CD4-positive, alpha-beta T cell treated with Interleukin-6 for 4 hours (primary cell): Measurements from ENCODE around the gene BNC1.
A peak's percentile ranks its signal among the peaks of the same experiment; 100 is the strongest.
"Not testable (repeated sequence)": the region's sequence is repeated elsewhere in the genome, so short reads cannot be mapped to it uniquely, and the experiment has no call there.

ENCODE experiments used
- DNase-seq: peaks from one replicate; pipeline ENCODE4 v3.0.0-alpha.2; 2020; ENCODE audit warnings: mixed read lengths

The BNC1 gene

GRCh38 chr15:83292317-83292716 lies 7.9 kb upstream of the BNC1 start:
- no peak for DNase-seq

GRCh38 chr15:83290236-83290635 lies 5.8 kb upstream of the BNC1 start:
- DNase-seq = no peak

- no peak for DNase-seq
These were observed 4.7 kb upstream of the BNC1 start for GRCh38 chr15:83289160-83289559.

GRCh38 chr15:83288381-83288801 lies 3.9 kb upstream of the BNC1 start:
- DNase-seq = no peak

GRCh38 chr15:83287541-83288027 lies 3.1 kb upstream of the BNC1 start:
- no peak for DNase-seq

- no peak for DNase-seq
These were observed 1.6 kb upstream of the BNC1 start for GRCh38 chr15:83285979-83286553.

GRCh38 chr15:83285284-83285978 lies 967 bp upstream of the BNC1 start:
- no peak for DNase-seq

GRCh38 chr15:83283813-83284558 lies 478 bp downstream of the BNC1 start:
- DNase-seq = no peak

GRCh38 chr15:83283138-83283812 lies 1.2 kb downstream of the BNC1 start:
- DNase-seq = no peak

- no peak for DNase-seq
These were observed 1.7 kb downstream of the BNC1 start for GRCh38 chr15:83282776-83283137.

GRCh38 chr15:83282141-83282540 lies 2.3 kb downstream of the BNC1 start:
- no peak for DNase-seq

GRCh38 chr15:83278191-83278590 lies 6.3 kb downstream of the BNC1 start:
- DNase-seq = no peak

- no peak for DNase-seq
These were observed 7.8 kb downstream of the BNC1 start for GRCh38 chr15:83276661-83277060.

GRCh38 chr15:83275412-83275811 lies 9.1 kb downstream of the BNC1 start:
- no peak for DNase-seq

GRCh38 chr15:83270176-83270575 lies 14.3 kb downstream of the BNC1 start:
- no peak for DNase-seq

GRCh38 chr15:83268147-83268546 lies 16.3 kb downstream of the BNC1 start:
- DNase-seq = no peak

GRCh38 chr15:83262594-83263315 lies 21.7 kb downstream of the BNC1 start:
- DNase-seq = no peak

GRCh38 chr15:83262181-83262580 lies 22.3 kb downstream of the BNC1 start:
- not testable (repeated sequence) for DNase-seq

- DNase-seq = no peak
These were observed 33.7 kb downstream of the BNC1 start for GRCh38 chr15:83250781-83251180.

- no peak for DNase-seq
These were observed 35.5 kb downstream of the BNC1 start for GRCh38 chr15:83249030-83249343.

- peak; percentile 10 for DNase-seq
These were observed 36.1 kb downstream of the BNC1 start for GRCh38 chr15:83248151-83249029.

GRCh38 chr15:83243634-83244033 lies 40.8 kb downstream of the BNC1 start:
- no peak for DNase-seq
